Stimulated activated CD4-positive, alpha-beta T cell treated with anti-CD3 and anti-CD28 coated beads, Interleukin-4, amount 100 ng/mL, for 1 hour (primary cell): ENCODE results near the gene DMBT1.

ENCODE experiments used
- DNase-seq: peaks from one replicate; pipeline ENCODE4 v3.0.0-alpha.2; 2020

DMBT1 gene

GRCh38 chr10:122648599-122649428 lies 88.3 kb downstream of the DMBT1 start:
- peak; percentile 6 for DNase-seq

- no peak for DNase-seq
These were observed 89.3 kb downstream of the DMBT1 start for GRCh38 chr10:122649903-122650302.

- no peak for DNase-seq
These were observed 89.8 kb downstream of the DMBT1 start for GRCh38 chr10:122650331-122650730.

GRCh38 chr10:122655524-122656307 lies 95.2 kb downstream of the DMBT1 start:
- DNase-seq: no peak

GRCh38 chr10:122656308-122656705 lies 95.8 kb downstream of the DMBT1 start:
- no peak for DNase-seq

GRCh38 chr10:122656741-122657140 lies 96.2 kb downstream of the DMBT1 start:
- DNase-seq: no peak

GRCh38 chr10:122657255-122657654 lies 96.7 kb downstream of the DMBT1 start:
- DNase-seq: no peak

- no peak for DNase-seq
These were observed 97.2 kb downstream of the DMBT1 start for GRCh38 chr10:122657729-122658128.

- DNase-seq: no peak
These were observed 97.9 kb downstream of the DMBT1 start for GRCh38 chr10:122658356-122659049.

- DNase-seq: no peak
These were observed 98.6 kb downstream of the DMBT1 start for GRCh38 chr10:122659126-122659525.

- DNase-seq: no peak
These were observed 99.1 kb downstream of the DMBT1 start for GRCh38 chr10:122659651-122660050.

GRCh38 chr10:122660696-122661095 lies 100.1 kb downstream of the DMBT1 start:
- no peak for DNase-seq

- DNase-seq: no peak
These were observed 101.7 kb downstream of the DMBT1 start for GRCh38 chr10:122662231-122662630.

- no peak for DNase-seq
These were observed 103.1 kb downstream of the DMBT1 start for GRCh38 chr10:122663516-122664130.

- DNase-seq: no peak
These were observed 103.9 kb downstream of the DMBT1 start for GRCh38 chr10:122664501-122664900.

- no peak for DNase-seq
These were observed 104.8 kb downstream of the DMBT1 start for GRCh38 chr10:122665329-122665860.

- no peak for DNase-seq
These were observed 105.4 kb downstream of the DMBT1 start for GRCh38 chr10:122665946-122666345.

- DNase-seq: no peak
These were observed 108.5 kb downstream of the DMBT1 start for GRCh38 chr10:122669045-122669444.

- DNase-seq: no peak
These were observed 109.3 kb downstream of the DMBT1 start for GRCh38 chr10:122669842-122670241.

- DNase-seq: no peak
These were observed 110.8 kb downstream of the DMBT1 start for GRCh38 chr10:122671355-122671754.

GRCh38 chr10:122672655-122673054 lies 112.1 kb downstream of the DMBT1 start:
- DNase-seq: no peak

GRCh38 chr10:122673269-122673668 lies 112.7 kb downstream of the DMBT1 start:
- no peak for DNase-seq

- no peak for DNase-seq
These were observed 113.2 kb downstream of the DMBT1 start for GRCh38 chr10:122673731-122674130.
